ENCODE data around the gene SMYD3.

GRCh38 chr1:245958016-245958415 lies 549.1 kb downstream of the SMYD3 start:
- TF ChIP-seq, protein P1, sequence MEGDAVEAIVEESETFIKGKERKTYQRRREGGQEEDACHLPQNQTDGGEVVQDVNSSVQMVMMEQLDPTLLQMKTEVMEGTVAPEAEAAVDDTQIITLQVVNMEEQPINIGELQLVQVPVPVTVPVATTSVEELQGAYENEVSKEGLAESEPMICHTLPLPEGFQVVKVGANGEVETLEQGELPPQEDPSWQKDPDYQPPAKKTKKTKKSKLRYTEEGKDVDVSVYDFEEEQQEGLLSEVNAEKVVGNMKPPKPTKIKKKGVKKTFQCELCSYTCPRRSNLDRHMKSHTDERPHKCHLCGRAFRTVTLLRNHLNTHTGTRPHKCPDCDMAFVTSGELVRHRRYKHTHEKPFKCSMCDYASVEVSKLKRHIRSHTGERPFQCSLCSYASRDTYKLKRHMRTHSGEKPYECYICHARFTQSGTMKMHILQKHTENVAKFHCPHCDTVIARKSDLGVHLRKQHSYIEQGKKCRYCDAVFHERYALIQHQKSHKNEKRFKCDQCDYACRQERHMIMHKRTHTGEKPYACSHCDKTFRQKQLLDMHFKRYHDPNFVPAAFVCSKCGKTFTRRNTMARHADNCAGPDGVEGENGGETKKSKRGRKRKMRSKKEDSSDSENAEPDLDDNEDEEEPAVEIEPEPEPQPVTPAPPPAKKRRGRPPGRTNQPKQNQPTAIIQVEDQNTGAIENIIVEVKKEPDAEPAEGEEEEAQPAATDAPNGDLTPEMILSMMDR (IDR thresholded peaks at IDR 0.05) = no peak
- no peak for TF ChIP-seq POLR2A (IDR thresholded peaks at IDR 0.05)
- TF ChIP-seq EP300 (IDR thresholded peaks at IDR 0.05) = no peak
